Mesenchymal stem cell (in vitro differentiated cells and primary cell): ENCODE results near the gene DCAF8.
A peak's percentile ranks its signal among the peaks of the same experiment; 100 is the strongest.

ENCODE experiments used
- DNase-seq: peaks from one replicate; pipeline ENCODE4 v3.0.0-alpha.2; 2013
- H2AFZ ChIP-seq: one replicate; pipeline ENCODE4 v1.6.1; 2013; ENCODE audit warnings: low read depth, mild to moderate bottlenecking, control low read depth, inconsistent platforms, low read length, moderate library complexity
- H2AK5ac ChIP-seq: 2 replicates; pipeline ENCODE4 v1.6.1; 2013; ENCODE audit warnings: low read length, moderate library complexity, mild to moderate bottlenecking, inconsistent platforms; ENCODE audit not compliant: severe bottlenecking
- H2BK120ac ChIP-seq: one replicate; pipeline ENCODE4 v1.6.1; 2013; ENCODE audit warnings: low read depth, mild to moderate bottlenecking, inconsistent platforms, low read length, moderate library complexity
- H2BK12ac ChIP-seq, 2 experiments: one replicate each; pipeline ENCODE4 v1.6.1; 2013; ENCODE audit warnings: inconsistent platforms in 2 of 2, low read length in 2 of 2, mild to moderate bottlenecking in 2 of 2, moderate library complexity in 2 of 2, control low read depth in 1 of 2
- H2BK15ac ChIP-seq: one replicate; pipeline ENCODE4 v1.6.1; 2013; ENCODE audit warnings: mild to moderate bottlenecking, low read depth, inconsistent platforms; ENCODE audit not compliant: poor library complexity, severe bottlenecking
- H2BK5ac ChIP-seq: 2 replicates; pipeline ENCODE4 v1.6.1; 2013; ENCODE audit warnings: low read depth, mild to moderate bottlenecking, low read length, control low read depth, inconsistent platforms; ENCODE audit not compliant: poor library complexity, severe bottlenecking
- H3K14ac ChIP-seq, 2 experiments: one replicate each; pipeline ENCODE4 v1.6.1; 2013; ENCODE audit warnings: inconsistent platforms in 2 of 2, low read length in 2 of 2, control low read depth in 1 of 2, mild to moderate bottlenecking in 1 of 2, moderate library complexity in 1 of 2
- H3K18ac ChIP-seq, 2 experiments: one replicate each; pipeline ENCODE4 v1.6.1; 2013; ENCODE audit warnings: inconsistent platforms in 2 of 2, low read length in 2 of 2, control low read depth in 1 of 2, low read depth in 1 of 2, mild to moderate bottlenecking in 1 of 2
- H3K23ac ChIP-seq, 2 experiments: one replicate each; pipeline ENCODE4 v1.6.1; 2013; ENCODE audit warnings: inconsistent platforms in 2 of 2, low read length in 2 of 2, mild to moderate bottlenecking in 2 of 2, moderate library complexity in 2 of 2, control low read depth in 1 of 2
- H3K27ac ChIP-seq: 2 replicates; pipeline ENCODE4 v1.5.1; 2013; ENCODE audit warnings: mild to moderate bottlenecking, moderate library complexity, low read length, control low read depth, inconsistent platforms; ENCODE audit not compliant: poor library complexity, severe bottlenecking
- H3K27me3 ChIP-seq, 2 experiments: 2 replicates each; pipeline versions ENCODE4 v1.6.1 to v1.7.0; 2013; ENCODE audit warnings: low read length in 2 of 2, mild to moderate bottlenecking in 2 of 2, moderate library complexity in 2 of 2, control low read depth in 1 of 2, inconsistent platforms in 1 of 2; ENCODE audit not compliant: control insufficient read depth in 1 of 2, insufficient read depth in 1 of 2
- H3K36me3 ChIP-seq, 2 experiments: 2 replicates each; pipeline versions ENCODE4 v1.6.1 to v1.7.0; 2013; ENCODE audit warnings: low read length in 2 of 2, control low read depth in 1 of 2, inconsistent platforms in 1 of 2, low read depth in 1 of 2, mild to moderate bottlenecking in 1 of 2; ENCODE audit not compliant: insufficient read depth in 2 of 2, control insufficient read depth in 1 of 2
- H3K4ac ChIP-seq, 2 experiments: one replicate each; pipeline ENCODE4 v1.6.1; 2013; ENCODE audit warnings: inconsistent platforms in 2 of 2, low read length in 2 of 2, mild to moderate bottlenecking in 2 of 2, moderate library complexity in 2 of 2, control low read depth in 1 of 2, low read depth in 1 of 2
- H3K4me1 ChIP-seq: 2 replicates; pipeline ENCODE4 v1.6.1; 2013; ENCODE audit warnings: low read depth, low read length, control low read depth; ENCODE audit not compliant: control insufficient read depth, insufficient read depth
- H3K4me2 ChIP-seq: 2 replicates; pipeline ENCODE4 v1.6.1; 2013; ENCODE audit warnings: low read length, mild to moderate bottlenecking, inconsistent platforms; ENCODE audit not compliant: poor library complexity, severe bottlenecking
- H3K4me3 ChIP-seq, 2 experiments: 2 replicates each; pipeline versions ENCODE4 v1.5.1 to v1.7.0; 2013; ENCODE audit warnings: low read length in 2 of 2, mild to moderate bottlenecking in 2 of 2, control low read depth in 1 of 2, low read depth in 1 of 2; ENCODE audit not compliant: insufficient read depth in 1 of 2
- H3K79me1 ChIP-seq: replicated peaks from 2 replicates; pipeline ENCODE4 v1.6.1; 2013; ENCODE audit warnings: mild to moderate bottlenecking, control low read depth, low read length, inconsistent platforms; ENCODE audit not compliant: poor library complexity, severe bottlenecking
- H3K9ac ChIP-seq: 2 replicates; pipeline ENCODE4 v1.7.0; 2013; ENCODE audit warnings: mild to moderate bottlenecking, low read length, moderate library complexity
- H3K9me3 ChIP-seq: 2 replicates; pipeline ENCODE4 v1.7.0; 2013; ENCODE audit warnings: mild to moderate bottlenecking, low read length; ENCODE audit not compliant: control insufficient read depth
- H4K8ac ChIP-seq: one replicate; pipeline ENCODE4 v1.6.1; 2013; ENCODE audit warnings: inconsistent platforms, mild to moderate bottlenecking, low read length, moderate library complexity
- H4K91ac ChIP-seq: one replicate; pipeline ENCODE4 v1.6.1; 2013; ENCODE audit warnings: mild to moderate bottlenecking, low read length, inconsistent platforms
- WGBS: methylation state at CpG from one replicate; pipeline ENCODE4 v1.1.7; 2013; ENCODE audit warnings: mixed read lengths; 5-methylcytosine and 5-hydroxymethylcytosine counted together

DCAF8 gene

GRCh38 chr1:160207118-160207650 lies 55.2 kb downstream of the DCAF8 start:
- H3K14ac ChIP-seq: no peak overlapping the region
- no peaks in the 10 kb centered on the region for H3K27me3 ChIP-seq
- H3K9me3 ChIP-seq: no peaks in the 10 kb centered on the region
- no peak overlapping the region for H2BK5ac ChIP-seq
- peak overlapping the region; percentile 57 for H4K91ac ChIP-seq
- peak overlapping the region in 1 of 2 experiments; percentile 19 for H3K4ac ChIP-seq
- peaks cover 39 to 55% of the 10 kb centered on the region in 2 experiments for H3K36me3 ChIP-seq
- H3K27ac ChIP-seq: peak overlapping the region; percentile 94
- H2BK120ac ChIP-seq: no peak overlapping the region
- H2AFZ ChIP-seq: no peak overlapping the region
- H3K4me1 ChIP-seq: peaks cover 36% of the 10 kb centered on the region
- H2BK15ac ChIP-seq: no peak overlapping the region
- WGBS: 94% methylated on average over 4 of the region's 4 CpGs
- H3K9ac ChIP-seq: peak overlapping the region; percentile 95
- DNase-seq: no peak
- H2BK12ac ChIP-seq: peak overlapping the region in 1 of 2 experiments; percentile 37
- H2AK5ac ChIP-seq: peak overlapping the region; percentile 78
- peak overlapping the region; percentile 27 for H4K8ac ChIP-seq
- peak overlapping the region; percentile 16 to 62 for H3K18ac ChIP-seq
- no peak overlapping the region for H3K23ac ChIP-seq
- H3K4me2 ChIP-seq: no peak overlapping the region
- peak overlapping the region in 1 of 2 experiments; percentile 88 for H3K4me3 ChIP-seq
- peaks cover 11% of the 10 kb centered on the region for H3K79me1 ChIP-seq

- H2BK15ac ChIP-seq: no peak overlapping the region
- no peaks in the 10 kb centered on the region for H3K27me3 ChIP-seq
- H3K4me3 ChIP-seq: peak overlapping the region in 1 of 2 experiments; percentile 88
- peak overlapping the region; percentile 94 for H3K27ac ChIP-seq
- H2AFZ ChIP-seq: no peak overlapping the region
- peaks cover 36 to 49% of the 10 kb centered on the region in 2 experiments for H3K36me3 ChIP-seq
- peaks cover 36% of the 10 kb centered on the region for H3K4me1 ChIP-seq
- H2AK5ac ChIP-seq: peak overlapping the region; percentile 66
- H2BK5ac ChIP-seq: peak overlapping the region; percentile 60
- 42% methylated on average over 9 of the region's 9 CpGs for WGBS
- H3K4me2 ChIP-seq: peak overlapping the region; percentile 83
- H3K23ac ChIP-seq: peak overlapping the region in 1 of 2 experiments; percentile 46
- no peak overlapping the region for H4K8ac ChIP-seq
- peak overlapping the region in 1 of 2 experiments; percentile 23 for H3K14ac ChIP-seq
- peaks cover 9% of the 10 kb centered on the region for H3K79me1 ChIP-seq
- peak overlapping the region; percentile 94 to 99 for H3K18ac ChIP-seq
- no peak overlapping the region for H2BK120ac ChIP-seq
- DNase-seq: peak; percentile 90
- H2BK12ac ChIP-seq: no peak overlapping the region
- H3K4ac ChIP-seq: peak overlapping the region; percentile 19 to 99
- peak overlapping the region; percentile 95 for H3K9ac ChIP-seq
- peak overlapping the region; percentile 55 for H4K91ac ChIP-seq
- no peaks in the 10 kb centered on the region for H3K9me3 ChIP-seq
Observed at GRCh38 chr1:160206421-160207117, 55.8 kb downstream of the DCAF8 start.

- H3K9ac ChIP-seq: peak overlapping the region; percentile 95
- peak overlapping the region; percentile 66 for H2AK5ac ChIP-seq
- peaks cover 36% of the 10 kb centered on the region for H3K4me1 ChIP-seq
- H3K27me3 ChIP-seq: no peaks in the 10 kb centered on the region
- H3K4ac ChIP-seq: peak overlapping the region; percentile 13 to 99
- peak overlapping the region; percentile 87 for H2BK120ac ChIP-seq
- no peak overlapping the region for H2BK12ac ChIP-seq
- peak overlapping the region; percentile 83 for H3K4me2 ChIP-seq
- peaks cover 31 to 43% of the 10 kb centered on the region in 2 experiments for H3K36me3 ChIP-seq
- peak overlapping the region; percentile 60 for H2BK5ac ChIP-seq
- peak; percentile 74 for DNase-seq
- no peak overlapping the region for H2AFZ ChIP-seq
- peak overlapping the region; percentile 88 to 97 for H3K4me3 ChIP-seq
- WGBS: under 1% methylated on average over 8 of the region's 9 CpGs
- no peak overlapping the region for H3K14ac ChIP-seq
- H3K79me1 ChIP-seq: peaks cover 7% of the 10 kb centered on the region
- peak overlapping the region; percentile 55 for H4K91ac ChIP-seq
- H3K27ac ChIP-seq: peak overlapping the region; percentile 94
- no peak overlapping the region for H3K23ac ChIP-seq
- no peaks in the 10 kb centered on the region for H3K9me3 ChIP-seq
- H4K8ac ChIP-seq: no peak overlapping the region
- H3K18ac ChIP-seq: peak overlapping the region; percentile 94 to 99
- H2BK15ac ChIP-seq: peak overlapping the region; percentile 73
Observed at GRCh38 chr1:160206036-160206389, 56.3 kb downstream of the DCAF8 start.
